Activated CD4-positive, alpha-beta T cell treated with anti-CD3 and anti-CD28 coated beads for 24 hours (primary cell): ENCODE measurements around the gene SIPA1L3.

Experiments
- DNase-seq, 2 donors: peaks; one replicate each; pipeline ENCODE4 v3.0.0-alpha.2; 2020; ENCODE audit warnings: low read depth in 2 of 2

Gene SIPA1L3

DNA sequence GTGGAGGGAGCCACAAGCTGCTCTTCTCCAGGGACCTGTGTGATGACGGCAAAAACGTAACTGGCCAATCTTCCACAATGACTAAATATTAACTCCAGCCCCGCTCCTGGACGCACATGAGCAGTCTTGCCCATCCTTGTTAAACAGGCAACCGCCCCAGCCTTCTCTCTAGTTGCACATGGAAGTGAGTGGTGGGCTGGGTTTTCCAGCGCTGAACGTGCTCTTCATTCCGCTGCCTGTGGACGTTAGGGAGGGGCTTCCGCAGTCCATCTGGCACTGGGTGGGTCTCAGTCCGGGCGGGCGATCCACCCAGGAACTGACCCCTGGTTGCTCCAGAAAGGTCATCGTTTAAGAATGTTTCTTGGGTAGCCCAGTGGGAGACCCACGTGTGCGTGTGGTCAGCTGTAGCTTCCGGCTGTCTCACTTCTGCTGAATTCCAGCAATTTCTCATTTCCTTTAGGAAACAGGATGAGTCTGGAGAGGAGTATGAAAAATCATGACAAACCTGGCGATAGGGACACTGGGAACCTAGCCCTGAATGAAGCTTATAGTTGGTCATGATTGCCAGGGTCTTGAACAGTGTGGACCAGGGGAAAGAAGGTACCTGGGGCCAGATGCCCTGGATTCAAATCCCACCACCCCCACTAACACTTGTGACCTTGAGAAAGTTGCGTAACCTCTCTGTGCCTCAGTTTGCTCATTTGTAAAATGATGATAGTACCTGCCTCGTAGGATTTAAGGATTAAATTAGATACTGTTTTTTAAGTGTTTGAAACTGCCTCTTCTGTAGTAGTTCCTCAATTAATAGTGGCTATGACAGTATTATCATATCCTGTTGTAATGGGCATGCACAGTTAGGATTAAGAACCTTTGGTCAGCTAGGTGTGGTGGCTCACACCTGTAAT is 92.6 kb downstream of the SIPA1L3 start:
- DNase-seq = no peak

DNA sequence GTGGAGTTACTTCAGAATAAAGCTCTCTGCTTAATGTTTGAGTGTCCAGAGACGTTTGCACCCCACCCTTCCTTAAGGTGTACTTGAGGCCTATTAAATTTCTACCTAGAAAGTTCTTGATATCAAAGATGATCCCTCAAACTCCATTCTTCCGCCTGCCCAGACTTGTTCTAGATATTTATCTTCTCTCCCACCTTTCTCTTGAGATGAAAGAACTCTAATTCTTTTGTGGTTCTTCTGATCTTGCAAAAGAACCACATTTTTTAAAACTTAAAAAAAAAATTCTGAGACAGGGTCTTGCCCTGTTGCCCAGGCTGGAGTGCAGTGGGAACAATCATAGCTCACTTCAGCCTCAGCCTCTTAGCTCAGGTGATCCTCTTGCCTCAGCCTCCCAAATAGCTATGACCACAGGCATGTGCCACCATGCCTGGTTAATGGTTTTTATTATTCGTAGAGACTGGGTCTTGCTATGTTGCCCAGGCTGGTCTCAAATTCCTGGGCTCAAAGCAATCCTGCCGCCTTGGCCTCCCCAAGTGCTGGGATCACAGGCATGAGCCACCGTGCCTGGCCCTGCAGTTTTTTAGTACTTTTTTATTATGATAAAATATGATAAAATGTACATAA is 94.3 kb downstream of the SIPA1L3 start:
- DNase-seq = no peak

DNA sequence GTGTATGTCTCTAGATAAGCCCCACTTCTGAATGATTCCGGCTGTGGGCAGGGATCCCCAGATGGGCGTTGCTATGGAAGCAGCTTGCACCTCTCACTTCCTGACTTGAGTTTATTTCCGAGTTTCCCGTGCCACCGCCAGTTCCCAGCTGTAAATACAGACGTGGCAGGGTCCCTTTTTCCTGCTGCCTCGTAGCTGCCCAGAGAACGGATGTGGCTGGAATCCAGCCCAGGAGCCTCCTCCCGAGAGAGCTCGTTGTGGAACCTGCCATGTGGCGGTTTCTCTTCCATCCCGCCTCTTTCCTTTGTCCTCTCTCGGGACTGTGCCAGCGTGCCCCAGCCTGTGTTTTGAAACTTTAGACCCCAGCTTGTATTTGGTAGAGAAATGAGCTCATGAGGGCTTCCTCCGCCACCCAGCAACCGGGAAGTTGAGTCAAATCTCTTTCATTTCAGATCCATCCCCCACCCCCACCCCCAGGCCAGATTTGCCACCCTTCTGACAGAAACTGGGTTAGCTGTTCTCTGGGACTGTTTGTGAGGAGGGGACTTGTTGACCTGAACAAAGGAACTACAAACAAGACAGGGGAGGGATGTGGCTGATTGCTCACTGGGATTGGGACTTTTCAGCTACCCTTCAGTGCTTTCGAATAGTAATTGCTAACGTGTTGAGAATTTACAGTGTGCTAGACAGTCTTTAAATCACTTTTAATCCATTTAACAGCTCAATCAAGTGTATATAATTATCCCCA is 96.6 kb downstream of the SIPA1L3 start:
- no peak for DNase-seq

DNA sequence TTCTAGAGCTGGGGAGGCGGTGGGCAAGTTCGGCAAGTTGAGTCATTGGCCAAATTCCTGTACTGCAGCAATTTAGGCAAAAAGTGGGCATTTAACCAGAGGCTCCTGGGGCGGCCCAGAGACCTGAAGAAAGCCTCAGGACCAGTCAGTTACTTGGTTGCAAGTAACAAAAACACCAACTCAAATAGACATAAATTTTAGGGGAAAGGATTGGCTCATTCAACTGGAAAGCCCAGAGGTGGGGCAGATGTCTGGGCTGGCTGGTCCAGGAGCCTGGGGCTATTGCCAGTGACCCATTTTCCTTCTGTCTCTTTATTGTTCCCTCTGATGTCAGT is 97.1 kb downstream of the SIPA1L3 start:
- DNase-seq = no peak

DNA sequence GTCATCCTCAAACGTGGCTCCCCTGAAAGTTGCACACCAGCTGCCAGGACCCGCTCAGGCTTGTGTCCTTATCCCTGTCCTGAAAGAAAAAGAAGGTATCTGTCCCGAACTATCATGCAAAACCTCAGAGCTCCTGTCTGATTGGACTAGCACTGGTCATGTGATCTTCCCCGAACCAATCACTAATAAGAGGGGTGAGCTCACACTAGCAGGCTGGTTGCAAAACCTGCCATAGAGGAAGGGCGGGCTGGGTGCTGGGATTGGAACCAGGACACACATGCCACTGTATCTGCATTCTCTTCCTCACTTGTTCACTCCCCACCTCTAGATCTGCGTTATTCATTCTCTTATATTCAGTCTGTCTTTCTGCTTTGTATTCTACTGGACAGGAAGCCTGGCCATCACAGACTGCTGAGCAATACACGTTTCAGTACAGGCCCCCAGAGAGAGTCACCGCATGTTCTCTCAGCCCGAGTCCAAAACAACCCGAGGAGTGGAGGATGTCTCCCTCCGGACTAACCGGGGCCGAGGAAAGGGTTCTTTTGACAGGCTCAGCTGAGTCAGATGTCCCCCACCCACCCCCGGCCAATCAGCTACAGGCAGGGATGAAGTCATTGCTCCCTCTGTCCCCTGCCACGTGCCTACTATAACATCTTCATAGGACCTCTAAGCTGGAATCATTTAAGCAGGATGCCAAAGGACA is 97.7 kb downstream of the SIPA1L3 start:
- DNase-seq = no peak

DNA sequence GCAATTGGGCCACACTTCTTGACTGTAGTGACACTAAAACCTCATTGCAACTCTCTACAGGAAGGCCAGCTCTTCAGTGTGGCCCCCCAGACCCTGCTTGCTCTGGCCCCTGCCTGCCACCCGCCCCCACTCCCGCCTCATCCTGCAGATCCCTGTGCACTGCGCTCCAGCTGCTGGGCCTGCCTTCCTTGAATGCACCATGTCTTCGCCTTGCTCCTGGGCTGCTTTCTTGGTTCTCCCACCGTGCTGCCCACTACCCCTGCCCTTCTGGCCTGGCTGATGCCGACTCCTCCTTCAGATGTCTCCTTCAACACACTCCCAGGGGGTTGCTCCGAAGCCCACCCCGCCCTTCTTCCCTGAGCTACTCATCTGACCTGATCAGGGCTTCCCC is 98.2 kb downstream of the SIPA1L3 start:
- no peak for DNase-seq

DNA sequence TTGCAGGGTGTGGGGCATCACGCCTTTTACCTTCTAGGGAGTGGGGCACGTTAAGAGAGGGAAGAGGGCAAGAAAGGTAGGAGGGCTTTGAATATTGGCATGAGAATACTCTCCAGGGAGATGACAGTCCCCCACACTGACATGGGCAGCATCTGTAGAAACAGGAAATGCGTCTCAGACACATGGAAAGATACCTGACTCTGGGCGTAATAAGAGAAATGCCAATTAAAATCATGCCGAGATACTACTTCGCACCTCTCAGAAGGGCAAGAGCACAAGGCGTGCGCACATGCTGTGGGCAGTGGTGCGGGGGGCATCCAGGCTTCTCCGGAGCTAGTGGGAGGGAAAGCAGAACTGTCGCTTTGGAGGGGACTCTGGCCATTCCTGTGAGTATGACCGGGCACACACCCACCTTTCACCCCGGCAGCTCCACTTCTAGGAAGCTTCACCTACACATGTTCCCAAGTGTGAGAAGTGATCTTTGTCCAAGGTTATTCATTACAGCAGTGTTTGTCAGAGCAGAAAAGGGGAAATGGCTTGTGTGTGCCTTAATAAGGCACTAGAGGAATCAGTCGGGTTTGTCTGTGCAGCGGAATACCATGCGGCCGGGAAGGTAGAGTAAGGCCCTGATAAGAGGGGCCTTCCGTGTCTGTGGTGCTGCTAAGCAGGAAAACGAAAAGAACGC is 99.5 kb downstream of the SIPA1L3 start:
- DNase-seq = no peak

DNA sequence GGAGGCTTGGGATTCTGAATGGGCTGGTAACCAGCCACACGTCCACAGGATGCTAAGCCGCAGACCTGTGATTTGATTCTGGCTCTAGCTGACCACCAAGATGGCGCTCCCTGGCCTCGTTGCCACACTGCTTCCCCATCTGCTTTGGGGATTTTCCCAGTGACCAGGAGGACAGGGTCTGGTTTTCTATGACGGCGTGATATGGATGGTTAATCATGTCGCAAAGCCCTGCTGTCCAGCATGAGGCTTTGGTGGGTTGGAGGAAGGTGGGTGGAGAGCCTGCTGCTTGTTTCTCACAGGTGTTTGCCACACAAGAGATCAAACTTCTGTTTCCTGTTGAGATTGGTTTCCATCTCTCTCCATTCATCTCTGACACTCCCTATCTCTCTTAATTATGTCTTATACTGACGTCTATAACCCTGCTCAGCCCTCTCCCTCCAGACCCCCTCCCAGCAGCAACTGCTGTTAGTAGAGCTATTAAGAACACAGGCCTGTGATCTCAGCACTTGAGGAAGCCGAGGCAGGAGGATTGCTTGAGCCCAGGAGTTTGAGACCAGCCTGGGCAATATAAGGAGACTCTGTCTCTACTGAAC is 102.7 kb downstream of the SIPA1L3 start:
- no peak for DNase-seq

DNA sequence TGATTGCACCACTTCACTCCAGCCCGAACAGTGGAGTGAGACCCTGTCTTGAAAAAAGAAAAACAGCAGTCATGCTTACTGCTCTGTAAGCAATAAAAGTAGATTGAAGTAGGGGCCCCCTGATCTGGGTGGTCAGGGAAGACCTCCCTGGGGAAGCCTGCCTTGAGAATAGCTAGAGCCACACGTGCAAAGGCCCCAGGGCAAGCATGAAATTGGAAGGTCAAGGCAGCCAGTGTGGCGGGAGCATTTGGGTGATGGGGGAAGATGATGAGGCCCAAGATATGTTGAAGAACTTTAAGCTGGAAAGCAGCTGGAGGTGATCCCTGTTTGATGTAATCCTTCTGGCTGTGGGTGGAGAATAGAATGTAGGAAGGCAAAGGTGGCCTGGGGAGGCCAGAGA is 104.4 kb downstream of the SIPA1L3 start:
- no peak for DNase-seq

DNA sequence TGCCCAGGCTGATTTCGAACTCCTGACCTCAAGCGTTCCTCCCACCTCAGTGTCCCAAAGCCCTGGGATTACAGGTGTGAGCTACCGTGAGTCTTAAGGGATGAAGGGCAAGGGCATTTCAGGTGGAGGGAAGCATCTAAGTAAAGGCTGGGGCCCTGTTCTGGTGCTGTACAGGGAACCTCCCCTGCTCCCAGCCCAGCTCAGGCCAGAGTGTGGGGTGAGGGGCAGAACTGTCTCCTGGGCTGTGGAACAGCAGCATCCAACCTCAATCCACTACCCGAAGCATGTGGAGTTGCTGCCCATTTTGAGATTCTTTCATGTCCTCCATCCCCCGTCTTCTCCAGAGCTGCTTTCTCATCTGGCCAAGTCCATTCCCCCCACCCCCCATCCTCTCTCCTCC is 105.3 kb downstream of the SIPA1L3 start:
- DNase-seq = no peak

DNA sequence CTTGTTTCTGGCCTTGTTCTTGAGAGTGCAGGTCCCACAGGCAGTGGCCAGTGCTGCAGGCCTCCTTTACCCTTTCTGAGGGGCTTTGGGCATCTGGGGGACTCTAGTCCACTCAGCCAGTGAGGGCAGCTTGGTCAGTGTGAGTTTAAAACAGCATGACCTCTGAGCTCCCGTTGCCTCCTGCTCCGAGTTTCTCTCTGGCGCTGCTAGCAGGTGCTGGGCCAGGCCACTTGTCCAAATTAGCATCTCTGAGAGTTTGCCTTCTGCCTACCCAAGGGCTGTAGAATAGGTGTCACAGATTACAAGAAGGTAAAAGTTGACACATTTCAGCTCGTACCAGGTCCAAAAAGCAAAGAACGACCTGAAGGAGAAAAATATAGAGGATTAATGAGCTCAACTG is 105.9 kb downstream of the SIPA1L3 start:
- no peak for DNase-seq

DNA sequence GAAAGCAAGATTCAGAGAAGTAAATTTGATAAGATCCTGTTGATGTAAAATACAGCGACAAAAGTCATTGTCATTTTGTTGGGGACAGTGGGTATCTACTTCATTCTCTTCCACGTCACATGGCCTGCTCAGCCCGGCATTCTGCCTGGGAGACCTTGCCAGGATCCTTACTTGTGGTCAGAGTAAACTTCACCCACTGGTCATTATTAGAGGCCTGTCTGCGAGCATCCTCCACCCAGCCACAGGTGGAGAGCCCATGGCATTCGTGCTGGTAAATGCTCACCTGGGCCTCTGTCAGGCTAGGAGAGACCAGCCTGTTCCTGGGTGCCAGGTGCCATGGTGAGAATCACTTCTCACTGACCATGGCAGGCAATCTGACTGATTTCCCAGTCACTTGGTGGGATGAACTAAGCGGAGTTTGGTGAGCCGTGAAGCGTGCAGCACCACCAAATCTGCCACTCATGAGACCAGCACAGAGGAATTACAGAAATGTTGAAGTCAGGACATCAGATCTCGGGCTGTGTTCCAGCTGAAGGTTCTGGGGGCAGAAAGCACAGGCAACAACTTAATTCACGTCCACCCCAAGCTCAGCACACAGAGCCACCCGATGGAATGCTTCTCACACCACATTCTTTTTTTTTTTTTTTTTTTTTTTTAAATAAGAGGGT is 107.0 kb downstream of the SIPA1L3 start:
- no peak for DNase-seq

DNA sequence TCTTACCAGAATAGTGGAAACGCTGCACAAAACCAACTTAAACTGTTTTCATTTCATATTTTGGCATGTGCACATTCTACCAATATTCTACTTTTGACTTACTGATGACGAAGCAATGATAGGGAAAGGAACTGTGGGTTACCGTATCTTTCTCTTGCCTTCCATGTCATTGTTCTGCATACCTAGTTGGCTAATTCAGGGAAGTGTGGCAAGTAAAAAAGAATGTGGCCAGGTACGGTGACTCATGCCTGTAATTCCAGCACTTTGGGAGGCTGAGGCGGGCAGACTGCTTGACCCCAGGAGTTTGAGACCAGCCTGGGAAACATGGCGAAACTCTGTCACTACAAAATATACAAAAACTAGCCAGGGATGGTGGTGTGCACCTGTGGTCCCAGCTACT is 108.2 kb downstream of the SIPA1L3 start:
- DNase-seq = no peak

DNA sequence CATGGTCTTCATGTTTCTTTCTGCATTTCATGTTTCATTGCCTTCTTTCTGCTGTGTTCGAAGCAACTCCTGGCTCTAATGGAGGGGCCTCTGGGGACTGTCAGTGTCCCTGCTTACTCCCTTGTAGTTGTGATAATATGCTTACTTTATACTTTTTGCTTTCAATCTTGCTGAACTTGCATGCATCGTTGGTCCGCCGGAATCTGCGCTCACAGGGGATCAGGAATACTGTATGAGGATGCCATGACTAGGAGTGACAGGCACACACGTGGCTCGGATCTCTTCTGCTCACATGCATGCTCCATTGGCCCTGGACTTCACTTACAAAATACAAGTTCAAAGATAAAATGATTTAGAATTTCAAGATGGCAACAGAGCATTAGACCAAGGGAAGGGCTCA is 108.8 kb downstream of the SIPA1L3 start:
- no peak for DNase-seq

DNA sequence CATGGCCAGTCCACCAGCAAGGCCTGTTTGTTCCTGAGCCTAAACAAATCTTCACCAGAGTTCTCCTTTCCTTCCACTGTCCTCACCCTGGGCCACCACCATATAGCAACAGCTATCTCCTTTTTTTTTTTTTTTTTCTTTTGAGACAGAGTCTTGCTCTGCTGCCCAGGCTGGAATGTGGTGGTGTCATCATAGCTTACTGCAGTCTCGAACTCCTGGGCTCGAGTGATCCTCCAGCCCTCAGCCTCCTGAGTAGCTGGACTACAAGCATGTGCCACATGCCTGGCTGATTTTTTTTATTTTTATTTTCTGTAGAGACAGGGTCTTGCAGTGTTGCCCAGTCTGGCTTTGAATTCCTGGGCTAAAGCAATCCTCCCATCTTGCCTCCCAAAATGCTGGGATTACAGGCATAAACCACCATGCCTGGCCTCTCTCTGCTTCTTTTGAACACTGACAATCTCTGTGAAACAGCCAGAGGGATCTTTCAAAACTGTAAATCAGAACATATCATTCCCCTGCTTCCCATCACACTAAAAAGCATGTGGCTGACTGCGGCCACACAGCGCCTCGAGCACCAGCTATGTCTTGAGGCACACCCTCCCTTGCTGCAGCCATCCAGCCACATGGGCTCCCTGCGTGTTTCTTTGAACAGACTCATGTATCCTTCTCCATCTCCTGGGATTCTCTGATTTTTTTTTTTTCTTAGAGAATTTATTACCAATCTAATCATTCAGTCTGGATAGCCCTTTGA is 110.6 kb downstream of the SIPA1L3 start:
- no peak for DNase-seq

DNA sequence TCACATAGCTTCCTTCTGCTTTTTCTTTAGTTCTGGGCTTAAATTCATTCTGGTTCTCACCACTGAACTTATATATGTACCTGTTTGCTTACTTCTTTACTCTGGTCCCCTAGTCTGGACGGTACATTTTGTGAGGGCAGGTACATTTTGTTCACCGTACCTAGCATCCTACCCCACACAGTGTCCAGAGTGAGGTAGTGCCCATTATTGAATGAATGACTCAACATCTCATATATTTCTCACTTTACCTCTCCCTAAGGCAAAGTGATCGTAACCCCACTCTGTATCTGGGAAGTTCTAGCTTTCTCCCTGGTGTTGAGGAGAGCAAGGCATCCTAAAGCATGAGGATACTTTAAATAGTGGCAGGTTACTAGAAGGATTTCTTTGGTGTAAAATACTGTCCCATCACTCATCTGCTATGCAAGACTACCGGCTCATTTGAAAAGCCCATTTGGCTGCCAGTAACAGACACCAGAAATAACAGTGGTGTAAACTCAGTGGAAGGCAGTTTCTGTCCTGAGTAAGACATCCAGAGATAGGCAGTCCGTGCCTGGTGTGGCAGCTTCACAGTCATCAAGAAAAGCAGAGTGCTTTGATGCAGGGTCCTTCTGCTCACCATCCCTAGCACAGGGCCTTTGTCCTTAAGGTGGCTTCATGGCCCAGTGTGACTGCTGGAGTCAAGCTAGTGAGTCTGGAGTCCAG is 111.8 kb downstream of the SIPA1L3 start:
- DNase-seq = no peak

DNA sequence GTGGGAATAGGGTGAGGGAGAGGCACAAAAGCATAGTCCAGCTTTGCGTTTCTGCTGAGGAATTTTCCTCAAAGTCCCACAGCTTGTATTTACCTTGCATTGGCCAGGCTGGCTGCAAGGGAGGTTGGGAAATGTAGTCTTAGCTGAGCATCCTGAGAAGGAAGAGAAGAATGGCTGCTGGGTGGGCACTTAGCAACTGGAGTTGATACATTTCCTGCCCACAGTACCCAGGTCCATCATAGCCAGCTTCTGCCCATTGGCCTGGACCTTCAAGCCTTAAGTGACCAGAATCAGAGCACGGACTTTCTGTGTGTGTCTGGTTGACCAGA is 112.4 kb downstream of the SIPA1L3 start:
- no peak for DNase-seq

DNA sequence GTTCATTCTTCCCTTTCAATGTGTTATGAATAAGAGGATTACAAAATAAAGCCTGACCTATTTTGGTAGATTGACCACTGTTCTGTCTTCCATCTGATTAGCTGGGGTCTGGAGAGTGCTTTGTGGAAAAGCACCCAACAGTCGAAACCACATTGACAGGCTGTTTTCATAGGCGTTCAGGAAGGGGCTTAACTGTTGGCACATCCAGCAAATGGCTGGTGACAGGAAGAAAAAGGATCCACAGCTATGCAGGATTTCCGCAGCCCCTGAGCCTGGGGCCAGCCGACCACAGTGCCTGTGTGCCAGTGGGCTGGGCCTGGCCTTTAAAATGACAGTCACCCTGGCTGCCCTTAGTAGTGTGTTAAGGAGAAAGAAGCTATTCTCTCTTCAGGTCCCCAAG is 113.3 kb downstream of the SIPA1L3 start:
- no peak for DNase-seq

DNA sequence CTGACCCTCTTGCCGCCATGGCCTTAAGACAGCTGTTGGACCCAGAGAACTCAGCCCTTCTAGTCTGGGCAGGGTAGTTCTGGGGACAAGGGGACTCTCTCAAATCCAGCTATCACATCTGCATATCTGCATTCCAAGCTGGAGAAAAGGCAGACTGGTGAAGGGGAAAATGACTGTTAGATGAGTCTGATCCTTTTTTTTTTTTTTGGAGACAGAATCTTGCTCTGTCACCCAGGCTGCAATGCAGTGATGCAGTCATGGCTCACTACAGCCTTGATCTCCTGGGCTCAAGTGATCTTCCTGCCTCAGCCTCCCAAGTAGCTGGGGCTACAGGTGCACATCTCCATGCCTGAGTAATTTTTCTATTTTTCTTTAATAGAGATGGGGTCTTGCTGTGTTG is 114.3 kb downstream of the SIPA1L3 start:
- DNase-seq = no peak
